Ramos (cell line): ENCODE data around the gene PIP4K2C.
"Not testable (repeated sequence)": the region's sequence is repeated elsewhere in the genome, so short reads cannot be mapped to it uniquely, and the experiment has no call there.

Experiments used
- in situ Hi-C: fragments of 300-500 bp; cut with MboI; formaldehyde crosslinking; loops from one replicate; pipeline ENCODE4 v1.14.3; 2022; ENCODE audit warnings: low sequenced_read_pairs; ENCODE audit not compliant: unreplicated experiment

PIP4K2C gene

GRCh38 chr12:57618431-57618830 is 27.4 kb downstream of the PIP4K2C start:
- in situ Hi-C loops = not testable (repeated sequence)

- in situ Hi-C loops = no loop called here
Observed at GRCh38 chr12:57618966-57619433, 28.0 kb downstream of the PIP4K2C start.

GRCh38 chr12:57619434-57620244 is 28.6 kb downstream of the PIP4K2C start:
- in situ Hi-C loops = no loop called here

DNA sequence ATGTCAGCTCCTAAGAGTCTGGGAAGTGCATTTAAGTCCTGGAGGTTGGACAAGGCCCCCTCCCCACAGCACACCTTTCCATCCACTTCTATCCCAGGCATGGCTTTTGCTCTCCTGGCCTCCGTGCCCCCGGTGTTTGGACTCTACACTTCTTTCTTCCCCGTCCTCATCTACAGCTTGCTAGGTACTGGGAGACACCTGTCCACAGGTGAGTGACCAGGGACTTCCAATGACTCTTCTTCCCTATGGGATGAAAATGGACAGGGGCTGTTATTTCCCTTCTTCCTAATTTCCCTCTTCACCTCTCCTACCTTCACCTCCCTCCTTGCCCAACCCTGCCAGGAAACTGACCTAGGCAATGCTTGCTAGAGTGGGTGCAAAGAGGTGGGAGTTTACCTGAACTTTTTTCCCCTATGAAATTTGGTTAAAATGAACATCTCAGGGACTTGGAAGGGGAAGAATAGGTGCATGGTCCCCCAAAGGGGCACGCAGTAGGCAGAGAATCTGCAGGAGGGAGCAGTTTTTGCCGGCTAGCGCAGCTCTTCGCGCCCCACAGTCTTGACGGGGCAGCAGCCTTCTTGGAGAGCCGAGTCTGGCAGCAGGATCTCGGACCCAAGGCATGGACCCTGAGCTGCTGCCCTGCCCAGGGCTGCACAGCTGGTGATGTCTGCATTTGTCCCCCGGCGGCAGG is 29.4 kb downstream of the PIP4K2C start:
- in situ Hi-C loops = no loop called here

- in situ Hi-C loops = no loop called here
Observed at GRCh38 chr12:57620936-57621496, 30.0 kb downstream of the PIP4K2C start.

DNA sequence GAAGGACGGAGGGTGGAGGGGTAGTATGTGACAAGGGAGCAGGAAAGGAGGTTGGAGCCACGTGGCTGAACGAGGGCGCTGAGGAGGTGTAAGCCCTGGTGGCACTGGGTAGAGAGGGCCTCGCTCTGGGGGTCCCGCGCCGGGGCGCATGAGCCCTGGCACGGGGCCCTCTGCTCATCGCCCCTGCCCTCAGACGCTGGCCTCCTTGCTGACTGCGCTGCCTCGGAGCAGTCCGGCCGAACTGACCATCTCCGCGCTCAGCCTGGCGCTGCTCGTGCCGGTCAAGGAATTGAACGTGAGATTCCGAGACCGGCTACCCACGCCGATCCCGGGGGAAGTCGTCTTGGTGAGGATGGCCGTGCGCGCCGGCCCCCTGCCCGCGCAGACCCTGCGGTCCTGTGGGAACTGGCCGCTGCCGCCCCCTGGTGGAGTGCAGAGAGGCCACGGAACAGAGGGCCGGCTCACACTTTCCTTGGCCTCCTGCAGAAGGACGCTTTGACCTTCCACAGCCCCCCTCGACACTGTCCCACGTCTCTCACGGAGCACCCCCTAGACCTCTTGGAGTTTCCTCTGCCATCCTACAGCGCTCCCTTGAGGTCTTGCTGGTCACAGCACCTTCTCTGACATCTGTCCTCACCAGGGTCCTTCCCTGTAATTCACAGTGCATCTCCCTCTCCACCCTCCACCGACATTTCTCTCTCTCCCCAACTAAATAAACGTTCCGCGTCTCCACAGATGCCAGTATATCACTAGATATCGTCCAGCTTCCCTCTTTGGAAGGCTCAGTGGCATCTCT is 30.7 kb downstream of the PIP4K2C start:
- in situ Hi-C loops = no loop called here

- in situ Hi-C loops = no loop called here
Observed at GRCh38 chr12:57622293-57623245, 31.6 kb downstream of the PIP4K2C start.

GRCh38 chr12:57623385-57623784 is 32.4 kb downstream of the PIP4K2C start:
- in situ Hi-C loops = no loop called here

DNA sequence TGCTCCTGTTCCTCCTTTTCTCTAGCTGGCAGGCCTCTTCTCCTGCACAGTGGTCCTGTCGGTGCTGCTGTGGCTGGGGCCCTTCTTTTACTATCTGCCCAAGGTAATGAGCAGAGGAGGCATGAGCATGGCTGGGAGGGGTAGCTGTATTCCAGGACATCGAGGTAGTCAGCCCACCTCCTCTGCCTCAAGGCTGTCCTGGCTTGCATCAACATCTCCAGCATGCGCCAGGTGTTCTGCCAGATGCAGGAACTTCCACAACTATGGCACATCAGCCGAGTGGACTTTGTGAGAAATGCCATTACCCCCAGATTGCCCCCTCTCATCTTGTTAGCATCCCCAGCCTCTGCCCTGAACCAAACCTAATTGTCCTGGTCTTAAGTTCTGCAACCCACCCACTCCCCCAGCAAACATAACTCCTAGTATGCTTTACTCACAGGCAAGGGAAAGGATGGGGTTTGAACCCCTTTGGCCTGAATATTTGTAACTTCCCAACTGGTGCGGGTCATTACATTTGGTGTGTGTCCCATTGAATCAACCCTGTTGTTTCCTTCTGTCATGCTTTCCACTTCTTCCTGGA is 32.9 kb downstream of the PIP4K2C start:
- in situ Hi-C loops = no loop called here

- in situ Hi-C loops = loop anchor here (5.0 kb wide), 1 partner anchor 42 kb away; no protein-coding TSS in a partner anchor
Observed at GRCh38 chr12:57624441-57625220, 33.6 kb downstream of the PIP4K2C start.

- in situ Hi-C loops = loop anchor here (5.0 kb wide), 1 partner anchor 43 kb away; no protein-coding TSS in a partner anchor
Observed at GRCh38 chr12:57625261-57626032, 34.5 kb downstream of the PIP4K2C start.

DNA sequence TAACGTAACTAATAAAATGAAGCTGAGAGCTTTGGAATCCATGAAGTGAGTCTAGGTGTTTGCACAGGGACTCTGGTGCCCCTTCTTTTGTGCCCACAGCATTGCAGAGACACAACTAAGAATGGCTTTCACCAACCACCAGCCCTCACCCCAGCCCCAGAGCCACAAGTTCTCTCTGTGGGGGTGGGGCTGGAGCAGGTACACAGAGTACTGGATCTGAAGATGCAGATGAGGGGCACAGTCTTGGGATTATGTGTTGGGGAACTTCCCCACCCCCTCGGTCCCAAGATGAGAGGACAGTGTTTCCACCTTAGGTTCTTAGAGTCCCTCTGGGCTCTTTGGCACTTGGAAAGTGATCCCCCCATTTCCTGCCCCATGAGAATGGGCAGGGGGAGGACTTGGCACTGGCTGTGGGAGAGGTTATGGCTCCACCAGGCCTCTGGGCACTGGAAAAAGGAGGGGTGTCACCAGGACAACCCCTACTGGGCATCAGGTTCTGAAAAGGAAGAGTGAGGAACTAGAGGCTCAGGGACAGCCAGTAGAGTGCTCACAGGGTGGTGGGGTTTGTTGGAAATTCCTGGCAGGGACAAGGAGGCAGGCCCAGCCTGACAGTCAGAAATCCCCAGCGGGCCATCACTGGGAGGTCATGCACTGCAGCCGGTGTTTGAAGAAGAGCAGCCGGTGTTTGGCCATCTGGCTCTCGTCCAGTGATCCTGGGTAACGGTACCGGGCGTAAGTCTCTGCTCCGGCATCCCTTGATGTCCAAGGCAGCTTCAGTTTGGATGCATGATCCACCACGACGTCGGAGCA is 35.3 kb downstream of the PIP4K2C start:
- in situ Hi-C loops = loop anchor here (5.0 kb wide), 1 partner anchor 44 kb away; no protein-coding TSS in a partner anchor

DNA sequence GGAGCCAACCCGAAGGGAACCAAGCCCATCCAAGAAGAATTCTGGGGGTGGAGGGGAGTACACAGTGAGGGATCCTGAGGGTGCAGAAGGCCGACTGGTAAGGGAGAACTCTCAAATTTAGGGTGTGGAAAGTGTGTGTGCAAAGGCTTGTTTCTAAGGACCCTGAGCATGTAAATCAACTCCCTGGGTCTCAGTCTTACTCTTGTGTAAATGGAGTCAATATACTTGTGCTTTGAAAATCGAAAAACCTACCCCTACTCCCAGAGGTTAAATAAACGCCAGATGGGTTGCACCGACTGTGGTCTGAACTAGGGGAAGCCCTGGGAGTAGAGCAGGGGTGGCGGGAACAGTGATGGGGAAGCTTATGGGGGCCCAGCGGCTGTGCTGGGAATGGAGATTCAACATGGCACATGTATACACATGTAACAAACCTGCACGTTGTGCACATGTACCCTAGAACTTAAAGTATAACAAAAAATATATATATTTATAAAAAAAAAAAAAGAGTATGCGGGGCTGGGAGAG is 36.0 kb downstream of the PIP4K2C start:
- in situ Hi-C loops = loop anchor here (5.0 kb wide), 1 partner anchor 45 kb away; no protein-coding TSS in a partner anchor

DNA sequence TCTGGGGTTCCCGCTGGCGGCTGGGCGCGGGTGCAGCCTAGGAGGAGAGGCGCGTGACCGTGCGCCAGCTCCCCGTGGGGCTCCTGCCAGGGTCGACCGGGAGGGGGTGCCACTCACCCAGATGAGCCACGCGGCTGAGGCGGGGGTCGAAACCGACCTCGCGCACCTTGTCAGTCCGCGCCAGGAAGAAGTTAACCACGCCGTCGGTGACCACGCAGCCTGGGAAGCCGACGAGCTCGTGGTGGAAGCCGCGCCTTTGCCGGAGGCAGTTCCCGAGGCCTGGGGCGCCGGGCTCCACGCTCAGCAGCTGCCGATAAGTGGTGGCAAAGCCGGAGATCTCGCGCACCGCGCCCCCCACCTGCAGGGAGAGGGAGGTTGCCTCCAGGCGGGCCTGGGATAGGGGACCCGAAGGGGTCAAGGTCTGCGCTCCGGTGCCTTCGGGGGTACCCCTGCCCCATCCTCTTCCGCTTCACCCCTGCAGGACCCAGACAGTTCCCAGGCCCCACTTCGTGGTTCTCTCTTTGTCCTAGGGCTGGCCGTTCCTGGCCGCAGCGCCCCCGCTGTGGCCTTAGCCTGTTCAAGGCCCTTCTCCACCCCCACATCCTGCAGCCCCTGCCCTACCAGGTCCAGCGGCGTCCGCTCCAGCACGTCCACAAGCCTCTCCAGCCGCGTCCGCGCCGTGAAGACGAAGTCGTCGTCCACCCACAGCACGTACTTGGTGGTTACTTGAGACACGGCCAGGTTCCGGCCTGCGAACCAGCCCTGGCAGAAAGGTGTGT is 36.7 kb downstream of the PIP4K2C start:
- in situ Hi-C loops = loop anchor here (5.0 kb wide), 1 partner anchor 45 kb away; no protein-coding TSS in a partner anchor
